SK-N-SH (cell line): Measurements from ENCODE around the gene LCP2.

Experiments used
- EP300 ChIP-seq, 2 experiments: IDR thresholded peaks; 2 replicates each; pipeline versions ENCODE4 v1.4.0 to v1.6.1; 2012; ENCODE audit warnings: borderline replicate concordance in 1 of 2, low read depth in 1 of 2, low read length in 1 of 2
- MXI1 ChIP-seq: IDR thresholded peaks from 2 replicates; pipeline ENCODE4 v1.6.1; 2012; ENCODE audit warnings: mild to moderate bottlenecking, low read depth, low read length, improper control_type of control experiment
- SMC3 ChIP-seq: IDR thresholded peaks from 2 replicates; pipeline ENCODE4 v1.6.1; 2012; ENCODE audit warnings: low read depth, low read length, improper control_type of control experiment
- YY1 ChIP-seq: IDR thresholded peaks from 2 replicates; pipeline ENCODE4 v1.4.0; 2012; ENCODE audit warnings: low read depth, mild to moderate bottlenecking
- TF ChIP-seq, protein P1 (sequence below): fragments of 200-600 bp; sonication (generic); IDR thresholded peaks from 2 replicates; pipeline ENCODE4 v1.6.1; 2017; ENCODE audit warnings: antibody characterized with exemption, mild to moderate bottlenecking, moderate library complexity

DNA sequence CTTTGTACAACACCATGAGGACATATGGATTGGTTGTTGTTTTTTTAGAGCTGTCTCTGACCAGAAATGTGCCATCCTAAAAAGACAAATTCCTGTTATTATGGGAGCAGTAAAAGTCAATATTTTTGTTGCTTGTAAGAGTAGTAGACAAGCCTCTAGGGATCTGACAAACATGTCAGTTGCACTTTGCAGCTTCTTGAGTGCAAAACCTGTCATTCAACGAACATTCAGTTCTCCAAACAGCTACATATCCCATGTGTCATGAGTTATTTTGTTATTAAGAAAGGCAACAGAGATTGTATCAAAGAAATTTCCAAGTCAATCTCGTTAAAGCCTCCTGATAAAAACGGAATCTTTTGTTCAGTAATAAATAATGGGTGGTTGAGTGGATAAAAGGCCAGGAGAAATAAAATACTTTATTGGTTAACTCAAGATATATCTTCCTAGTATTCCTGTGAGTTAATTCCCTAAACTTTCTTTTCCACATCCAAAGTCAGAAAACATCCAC lies 46.7 kb downstream of the LCP2 start:
- TF ChIP-seq, protein P1, sequence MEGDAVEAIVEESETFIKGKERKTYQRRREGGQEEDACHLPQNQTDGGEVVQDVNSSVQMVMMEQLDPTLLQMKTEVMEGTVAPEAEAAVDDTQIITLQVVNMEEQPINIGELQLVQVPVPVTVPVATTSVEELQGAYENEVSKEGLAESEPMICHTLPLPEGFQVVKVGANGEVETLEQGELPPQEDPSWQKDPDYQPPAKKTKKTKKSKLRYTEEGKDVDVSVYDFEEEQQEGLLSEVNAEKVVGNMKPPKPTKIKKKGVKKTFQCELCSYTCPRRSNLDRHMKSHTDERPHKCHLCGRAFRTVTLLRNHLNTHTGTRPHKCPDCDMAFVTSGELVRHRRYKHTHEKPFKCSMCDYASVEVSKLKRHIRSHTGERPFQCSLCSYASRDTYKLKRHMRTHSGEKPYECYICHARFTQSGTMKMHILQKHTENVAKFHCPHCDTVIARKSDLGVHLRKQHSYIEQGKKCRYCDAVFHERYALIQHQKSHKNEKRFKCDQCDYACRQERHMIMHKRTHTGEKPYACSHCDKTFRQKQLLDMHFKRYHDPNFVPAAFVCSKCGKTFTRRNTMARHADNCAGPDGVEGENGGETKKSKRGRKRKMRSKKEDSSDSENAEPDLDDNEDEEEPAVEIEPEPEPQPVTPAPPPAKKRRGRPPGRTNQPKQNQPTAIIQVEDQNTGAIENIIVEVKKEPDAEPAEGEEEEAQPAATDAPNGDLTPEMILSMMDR = no peak
- TF ChIP-seq EP300 (IDR thresholded peaks at IDR 0.05; ENCODE audit: borderline replicate concordance in 1 of 2, low read depth in 1 of 2, low read length in 1 of 2) (no peak), YY1 (no peak), SMC3 (no peak), MXI1 (no peak)
